Transverse colon (tissue), 4 donors: ENCODE measurements around the gene CAB39L. TPM values are rescaled to one million over a fixed set of nuclear protein-coding genes. Genes with fewer than 3 reads are reported as not detected.
"Not testable (repeated sequence)": the region's sequence is repeated elsewhere in the genome, so short reads cannot be mapped to it uniquely, and the experiment has no call there.

Source experiments
- DNase-seq: peaks from one replicate; pipeline ENCODE4 v3.0.0-alpha.2; 2019
- H3K27ac ChIP-seq, 4 donors: fragments of 200-600 bp; sonication (generic); 2 replicates each; pipeline ENCODE4 v1.5.1; 2016 to 2018; ENCODE audit warnings: inconsistent platforms in 4 of 4
- H3K27me3 ChIP-seq: fragments of 200-600 bp; sonication (generic); 2 replicates; pipeline ENCODE4 v1.5.1; 2017; ENCODE audit warnings: inconsistent platforms
- H3K36me3 ChIP-seq, 4 donors: fragments of 200-600 bp; sonication (generic); 2 replicates each; pipeline ENCODE4 v1.5.1; 2017 to 2019; ENCODE audit warnings: inconsistent platforms in 4 of 4
- H3K4me1 ChIP-seq, 4 donors: fragments of 200-600 bp; sonication (generic); 2 replicates each; pipeline ENCODE4 v1.5.1; 2017 to 2020; ENCODE audit warnings: inconsistent platforms in 4 of 4
- H3K4me3 ChIP-seq, 4 donors: fragments of 200-600 bp; sonication (generic); 1 replicate in 1 of 4; 2 replicates in 3 of 4; pipeline versions ENCODE4 v1.5.1 to v1.6.1; 2017 to 2019; ENCODE audit warnings: inconsistent platforms in 4 of 4
- H3K9me3 ChIP-seq, 2 donors: fragments of 200-600 bp; sonication (generic); 2 replicates each; pipeline ENCODE4 v1.5.1; 2017 to 2019; ENCODE audit warnings: inconsistent platforms in 2 of 2
- EP300 ChIP-seq: sonication (generic); formaldehyde crosslinking; IDR thresholded peaks from one replicate; pipeline ENCODE4 v1.6.1; 2017; ENCODE audit warnings: antibody characterized with exemption, low read depth
- POLR2A ChIP-seq: fragments of 450-650 bp; IDR thresholded peaks from one replicate; pipeline ENCODE4 v1.6.1; 2016; ENCODE audit warnings: antibody characterized with exemption, mild to moderate bottlenecking, moderate library complexity
- POLR2AphosphoS5 ChIP-seq, 3 donors: sonication (generic); formaldehyde crosslinking; IDR thresholded peaks; one replicate each; pipeline ENCODE4 v1.6.1; 2016; ENCODE audit warnings: antibody characterized with exemption in 3 of 3
- WGBS, 2 donors: methylation state at CpG; one replicate each; pipeline ENCODE4 v1.1.5; 2018; ENCODE audit warnings: low coverage in 1 of 2; 5-methylcytosine and 5-hydroxymethylcytosine counted together
- in situ Hi-C, 4 donors: fragments of 200-750 bp; cut with MboI; loops; one replicate each; pipeline versions ENCODE4 v1.15.0 to v1.15.1; 2017; ENCODE audit warnings: low sequenced_read_pairs in 3 of 4, low pct_ligation_motif_present in 1 of 4, low pct_unique_long_range_greater_than_20kb in 1 of 4
- intact Hi-C: fragments of 100-400 bp; cut with DNase I; formaldehyde crosslinking; loops from one replicate; pipeline ENCODE4 v1.15.1; 2023; ENCODE audit warnings: low total_unique reads
- total RNA-seq, 4 donors: library from RNA; depleted of rRNA; stranded (reverse); fragments of >200 nt; gene quantifications; one replicate each; pipeline ENCODE4 v1.1.0, GENCODE V29; 2016
- TF ChIP-seq, protein P1 (sequence below), 5 experiments: fragments of 200-600 bp in 3 of 5; fragments of 450-650 bp in 2 of 5; sonication (generic) in 3 of 5; IDR thresholded peaks; 1 replicate in 2 of 5; 2 replicates in 3 of 5; pipeline ENCODE4 v1.5.1; 2016 to 2017; ENCODE audit warnings: antibody characterized with exemption in 5 of 5, inconsistent platforms in 3 of 5, mild to moderate bottlenecking in 2 of 5, moderate library complexity in 1 of 5

The CAB39L gene
- total RNA-seq, 4 donors from 2014 or later: 23.5 to 36.7 (median 25.4) TPM

GRCh38 chr13:49295244-49295643, 148.6 kb downstream of the CAB39L start:
- no peaks in the 10 kb centered on the region for H3K36me3 ChIP-seq
- WGBS, 2 donors: 45 to 73% methylated on average over 5 to 6 of the region's 6 CpGs
- no peaks in the 10 kb centered on the region for H3K9me3 ChIP-seq
- DNase-seq: no peak
- no peaks in the 10 kb centered on the region for H3K27me3 ChIP-seq
- no peak overlapping the region for H3K27ac ChIP-seq
- peaks cover 0 to 5% (median 0%) of the 10 kb centered on the region in 4 donors for H3K4me1 ChIP-seq
- no peak overlapping the region for H3K4me3 ChIP-seq
- no peak for TF ChIP-seq EP300
- TF ChIP-seq, protein P1, sequence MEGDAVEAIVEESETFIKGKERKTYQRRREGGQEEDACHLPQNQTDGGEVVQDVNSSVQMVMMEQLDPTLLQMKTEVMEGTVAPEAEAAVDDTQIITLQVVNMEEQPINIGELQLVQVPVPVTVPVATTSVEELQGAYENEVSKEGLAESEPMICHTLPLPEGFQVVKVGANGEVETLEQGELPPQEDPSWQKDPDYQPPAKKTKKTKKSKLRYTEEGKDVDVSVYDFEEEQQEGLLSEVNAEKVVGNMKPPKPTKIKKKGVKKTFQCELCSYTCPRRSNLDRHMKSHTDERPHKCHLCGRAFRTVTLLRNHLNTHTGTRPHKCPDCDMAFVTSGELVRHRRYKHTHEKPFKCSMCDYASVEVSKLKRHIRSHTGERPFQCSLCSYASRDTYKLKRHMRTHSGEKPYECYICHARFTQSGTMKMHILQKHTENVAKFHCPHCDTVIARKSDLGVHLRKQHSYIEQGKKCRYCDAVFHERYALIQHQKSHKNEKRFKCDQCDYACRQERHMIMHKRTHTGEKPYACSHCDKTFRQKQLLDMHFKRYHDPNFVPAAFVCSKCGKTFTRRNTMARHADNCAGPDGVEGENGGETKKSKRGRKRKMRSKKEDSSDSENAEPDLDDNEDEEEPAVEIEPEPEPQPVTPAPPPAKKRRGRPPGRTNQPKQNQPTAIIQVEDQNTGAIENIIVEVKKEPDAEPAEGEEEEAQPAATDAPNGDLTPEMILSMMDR (IDR thresholded peaks at IDR 0.05): no peak
- no peak for TF ChIP-seq POLR2A
- in situ Hi-C loops: loop anchor here in 2 of 4 donors (10.0 to 25.0 kb wide), 2 partner anchors 310 to 317 kb away; no protein-coding TSS in a partner anchor
- intact Hi-C loops: no loop called here

GRCh38 chr13:49294723-49295122, 149.1 kb downstream of the CAB39L start:
- H3K36me3 ChIP-seq, H3K9me3 ChIP-seq: not testable (repeated sequence)
- in situ Hi-C loops: loop anchor here in 2 of 4 donors (10.0 to 25.0 kb wide), 2 partner anchors 310 to 318 kb away; no protein-coding TSS in a partner anchor

GRCh38 chr13:49292742-49293486, 150.9 kb downstream of the CAB39L start:
- intact Hi-C loops: no loop called here
- H3K27ac ChIP-seq: peak overlapping the region in 1 of 4 donors; percentile 39
- in situ Hi-C loops: loop anchor here in 2 of 4 donors (10.0 to 25.0 kb wide), 2 partner anchors 312 to 319 kb away; no protein-coding TSS in a partner anchor
- TF ChIP-seq POLR2AphosphoS5 (IDR thresholded peaks at IDR 0.05) (peak in 2 of 3 donors; percentile 23 to 36), POLR2A (no peak), EP300 (no peak)
- TF ChIP-seq, protein P1 (IDR thresholded peaks at IDR 0.05): no peak
- no peak overlapping the region for H3K4me3 ChIP-seq
- H3K4me1 ChIP-seq: peaks cover 0 to 5% (median 0%) of the 10 kb centered on the region in 4 donors
- DNase-seq: no peak
- no peaks in the 10 kb centered on the region for H3K36me3 ChIP-seq
- 43 to 71% methylated on average over 3 to 6 of the region's 6 CpGs for WGBS, 2 donors
- no peaks in the 10 kb centered on the region for H3K27me3 ChIP-seq
- no peaks in the 10 kb centered on the region for H3K9me3 ChIP-seq

More at GRCh38 chr13:49294723-49295122, 149.1 kb downstream of the CAB39L start:
- intact Hi-C loops, H3K27me3 ChIP-seq, H3K27ac ChIP-seq, H3K4me3 ChIP-seq, DNase-seq, H3K4me1 ChIP-seq: not testable (repeated sequence)
- WGBS, 2 donors: 93 to 94% methylated on average over 3 to 6 of the region's 6 CpGs

- H3K4me1 ChIP-seq: peaks cover 0 to 5% (median 0%) of the 10 kb centered on the region in 4 donors
- H3K27me3 ChIP-seq: no peaks in the 10 kb centered on the region
- in situ Hi-C loops (loop anchor here in 1 of 4 donors (25.0 kb wide), 1 partner anchor 324 kb away; no protein-coding TSS in a partner anchor), intact Hi-C loops (no loop called here)
- no peak overlapping the region for H3K27ac ChIP-seq
- no peaks in the 10 kb centered on the region for H3K36me3 ChIP-seq
- no peak overlapping the region for H3K4me3 ChIP-seq
- TF ChIP-seq EP300 (no peak), POLR2AphosphoS5 (IDR thresholded peaks at IDR 0.05) (no peak), POLR2A (no peak)
- TF ChIP-seq, protein P1 (IDR thresholded peaks at IDR 0.05): no peak
- DNase-seq: no peak
- no peaks in the 10 kb centered on the region for H3K9me3 ChIP-seq
These were observed 155.4 kb downstream of the CAB39L start for GRCh38 chr13:49288458-49288857.
